Measurements from ENCODE around the gene KLHL4.
"Not testable (repeated sequence)": the region's sequence is repeated elsewhere in the genome, so short reads cannot be mapped to it uniquely, and the experiment has no call there.

The KLHL4 gene

GRCh38 chrX:87689218-87689617, 171.6 kb downstream of the KLHL4 start:
- not testable (repeated sequence) for H3K9me3 Mint-ChIP-seq; H3K27me3 Mint-ChIP-seq (ENCODE audit: low read depth); DNase-seq (ENCODE audit: low spot score); H3K36me3 Mint-ChIP-seq (ENCODE audit: low read depth); H3K4me1 Mint-ChIP-seq (ENCODE audit: low read depth); H3K4me3 Mint-ChIP-seq; H3K27ac Mint-ChIP-seq

- H3K4me3 Mint-ChIP-seq = no peak overlapping the region
- H3K9me3 Mint-ChIP-seq = peaks cover 5% of the 10 kb centered on the region
- no peaks in the 10 kb centered on the region for H3K27me3 Mint-ChIP-seq (ENCODE audit: low read depth)
- H3K27ac Mint-ChIP-seq = no peak overlapping the region
- no peaks in the 10 kb centered on the region for H3K36me3 Mint-ChIP-seq (ENCODE audit: low read depth)
- H3K4me1 Mint-ChIP-seq (ENCODE audit: low read depth) = no peaks in the 10 kb centered on the region
- no peak for DNase-seq (ENCODE audit: low spot score)
Measured at GRCh38 chrX:87693204-87693603, 175.6 kb downstream of the KLHL4 start.

GRCh38 chrX:87697409-87697808, 179.8 kb downstream of the KLHL4 start:
- Mint-ChIP-seq H3K4me1 (ENCODE audit: low read depth) (no peaks in the 10 kb centered on the region), H3K4me3 (no peak overlapping the region), H3K27ac (no peak overlapping the region), H3K36me3 (ENCODE audit: low read depth) (no peaks in the 10 kb centered on the region), H3K27me3 (ENCODE audit: low read depth) (no peaks in the 10 kb centered on the region), H3K9me3 (no peaks in the 10 kb centered on the region)
- no peak for DNase-seq (ENCODE audit: low spot score)

GRCh38 chrX:87702795-87703194, 185.2 kb downstream of the KLHL4 start:
- peaks cover 3% of the 10 kb centered on the region for H3K9me3 Mint-ChIP-seq

GRCh38 chrX:87703469-87703868, 185.9 kb downstream of the KLHL4 start:
- not testable (repeated sequence) for H3K4me1 Mint-ChIP-seq (ENCODE audit: low read depth); DNase-seq (ENCODE audit: low spot score); H3K4me3 Mint-ChIP-seq; H3K36me3 Mint-ChIP-seq (ENCODE audit: low read depth); H3K27me3 Mint-ChIP-seq (ENCODE audit: low read depth); H3K27ac Mint-ChIP-seq; H3K9me3 Mint-ChIP-seq

More at GRCh38 chrX:87702795-87703194, 185.2 kb downstream of the KLHL4 start:
- no peaks in the 10 kb centered on the region for H3K27me3 Mint-ChIP-seq (ENCODE audit: low read depth)
- no peak overlapping the region for H3K27ac Mint-ChIP-seq
- H3K36me3 Mint-ChIP-seq (ENCODE audit: low read depth) = no peaks in the 10 kb centered on the region
- DNase-seq (ENCODE audit: low spot score) = no peak
- no peaks in the 10 kb centered on the region for H3K4me1 Mint-ChIP-seq (ENCODE audit: low read depth)
- no peak overlapping the region for H3K4me3 Mint-ChIP-seq

- Mint-ChIP-seq H3K27me3 (ENCODE audit: low read depth) (no peaks in the 10 kb centered on the region), H3K4me1 (ENCODE audit: low read depth) (no peaks in the 10 kb centered on the region), H3K27ac (no peak overlapping the region), H3K4me3 (no peak overlapping the region), H3K36me3 (ENCODE audit: low read depth) (no peaks in the 10 kb centered on the region), H3K9me3 (peaks cover 10% of the 10 kb centered on the region)
- DNase-seq (ENCODE audit: low spot score) = no peak
Measured at GRCh38 chrX:87706134-87706533, 188.5 kb downstream of the KLHL4 start.

GRCh38 chrX:87710580-87710979, 193.0 kb downstream of the KLHL4 start:
- no peak for DNase-seq (ENCODE audit: low spot score)
- peaks cover 10% of the 10 kb centered on the region for H3K9me3 Mint-ChIP-seq
- H3K27ac Mint-ChIP-seq = no peak overlapping the region
- H3K4me3 Mint-ChIP-seq = no peak overlapping the region
- no peaks in the 10 kb centered on the region for H3K4me1 Mint-ChIP-seq (ENCODE audit: low read depth)
- no peaks in the 10 kb centered on the region for H3K36me3 Mint-ChIP-seq (ENCODE audit: low read depth)
- no peaks in the 10 kb centered on the region for H3K27me3 Mint-ChIP-seq (ENCODE audit: low read depth)

All from T-helper 2 cell treated with Interferon-gamma antibody and Interleukin-4, amounts not matched to agents 5 μg/mL and 100 μg/mL, for 36 hours (primary cell).